GM20431 (cell line): ENCODE data around the gene ARID1B.

ENCODE experiments used
- in situ Hi-C: fragments of 300-500 bp; cut with MseI, MboI; formaldehyde crosslinking; loops from one replicate; pipeline ENCODE4 v1.15.0; 2020; ENCODE audit warnings: low sequenced_read_pairs; ENCODE audit not compliant: unreplicated experiment

Gene ARID1B

GRCh38 chr6:156949376-156949775 lies 172.2 kb downstream of the ARID1B start:
- in situ Hi-C loops: no loop called here

GRCh38 chr6:156950084-156950483 lies 172.9 kb downstream of the ARID1B start:
- in situ Hi-C loops: no loop called here

GRCh38 chr6:156950531-156950930 lies 173.4 kb downstream of the ARID1B start:
- in situ Hi-C loops: no loop called here

GRCh38 chr6:156952401-156952800 lies 175.2 kb downstream of the ARID1B start:
- in situ Hi-C loops: no loop called here

GRCh38 chr6:156953127-156953478 lies 175.9 kb downstream of the ARID1B start:
- in situ Hi-C loops: no loop called here

- in situ Hi-C loops: no loop called here
Measured at GRCh38 chr6:156953479-156954146, 176.4 kb downstream of the ARID1B start.

- in situ Hi-C loops: no loop called here
Measured at GRCh38 chr6:156954191-156954590, 177.0 kb downstream of the ARID1B start.

- in situ Hi-C loops: no loop called here
Measured at GRCh38 chr6:156954816-156955215, 177.6 kb downstream of the ARID1B start.

GRCh38 chr6:156955494-156956183 lies 178.5 kb downstream of the ARID1B start:
- in situ Hi-C loops: no loop called here

GRCh38 chr6:156956286-156956685 lies 179.1 kb downstream of the ARID1B start:
- in situ Hi-C loops: no loop called here

GRCh38 chr6:156957931-156958547 lies 180.9 kb downstream of the ARID1B start:
- in situ Hi-C loops: no loop called here

- in situ Hi-C loops: no loop called here
Measured at GRCh38 chr6:156960525-156960924, 183.3 kb downstream of the ARID1B start.

GRCh38 chr6:156961282-156961892 lies 184.2 kb downstream of the ARID1B start:
- in situ Hi-C loops: no loop called here

GRCh38 chr6:156963712-156964700 lies 186.8 kb downstream of the ARID1B start:
- in situ Hi-C loops: no loop called here

GRCh38 chr6:156967852-156968251 lies 190.7 kb downstream of the ARID1B start:
- in situ Hi-C loops: no loop called here

- in situ Hi-C loops: no loop called here
Measured at GRCh38 chr6:156969233-156969632, 192.1 kb downstream of the ARID1B start.

GRCh38 chr6:156970595-156971112 lies 193.5 kb downstream of the ARID1B start:
- in situ Hi-C loops: no loop called here

GRCh38 chr6:156971153-156971885 lies 194.1 kb downstream of the ARID1B start:
- in situ Hi-C loops: no loop called here

- in situ Hi-C loops: no loop called here
Measured at GRCh38 chr6:156972145-156972544, 195.0 kb downstream of the ARID1B start.
